ENCODE data around the gene CRLF2.
"Not testable (repeated sequence)": the region's sequence is repeated elsewhere in the genome, so short reads cannot be mapped to it uniquely, and the experiment has no call there.

CRLF2 gene, protein sequence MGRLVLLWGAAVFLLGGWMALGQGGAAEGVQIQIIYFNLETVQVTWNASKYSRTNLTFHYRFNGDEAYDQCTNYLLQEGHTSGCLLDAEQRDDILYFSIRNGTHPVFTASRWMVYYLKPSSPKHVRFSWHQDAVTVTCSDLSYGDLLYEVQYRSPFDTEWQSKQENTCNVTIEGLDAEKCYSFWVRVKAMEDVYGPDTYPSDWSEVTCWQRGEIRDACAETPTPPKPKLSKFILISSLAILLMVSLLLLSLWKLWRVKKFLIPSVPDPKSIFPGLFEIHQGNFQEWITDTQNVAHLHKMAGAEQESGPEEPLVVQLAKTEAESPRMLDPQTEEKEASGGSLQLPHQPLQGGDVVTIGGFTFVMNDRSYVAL

GRCh38 chrX:1212532-1212931, at the start of gene CRLF2:
TSS of gene CRLF2 (minus strand) at chrX:1212649. CDS start at chrX:1212634, 15 bp downstream.
- no peak for DNase-seq

DNA sequence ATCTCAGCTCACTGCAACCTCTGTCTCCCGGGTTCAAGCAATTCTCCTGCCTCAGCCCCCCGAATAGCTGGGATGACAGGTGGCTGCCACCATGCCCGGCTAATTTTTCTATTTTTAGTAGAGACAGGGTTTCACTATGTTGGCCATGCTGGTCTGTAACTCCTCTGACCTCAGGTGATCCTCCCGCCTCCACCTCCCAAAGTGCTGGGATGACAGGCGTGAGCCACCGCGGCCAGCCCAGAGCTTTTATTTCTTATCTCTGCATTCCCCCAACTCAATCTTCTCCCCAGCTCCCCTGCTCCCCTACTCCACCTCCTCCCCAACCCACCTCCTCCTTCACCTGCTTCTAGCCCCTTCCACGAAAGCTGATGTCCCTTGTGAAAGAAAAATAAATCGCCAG, 49.3 kb upstream of the CRLF2 start:
- not testable (repeated sequence) for DNase-seq

DNA sequence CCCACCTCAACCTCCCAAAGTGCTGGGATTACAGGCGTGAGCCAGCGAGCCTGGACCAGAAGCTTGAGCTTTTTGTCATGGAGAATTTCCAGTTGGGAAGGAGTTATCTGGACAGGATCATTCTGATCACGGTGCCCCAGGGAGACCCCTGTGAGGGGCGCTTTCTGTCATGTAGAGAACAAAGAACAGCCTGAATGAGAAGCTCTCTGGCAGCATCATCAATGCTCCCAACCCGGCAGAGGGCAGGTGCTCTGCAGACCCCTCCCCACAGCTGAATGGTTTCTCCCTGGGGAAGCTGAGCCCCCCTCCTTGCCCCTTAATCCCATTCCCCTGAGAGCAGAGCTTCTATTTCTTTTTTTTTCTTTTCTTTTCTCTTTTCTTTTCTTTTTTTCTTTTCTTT, 48.8 kb upstream of the CRLF2 start:
- no peak for DNase-seq

DNA sequence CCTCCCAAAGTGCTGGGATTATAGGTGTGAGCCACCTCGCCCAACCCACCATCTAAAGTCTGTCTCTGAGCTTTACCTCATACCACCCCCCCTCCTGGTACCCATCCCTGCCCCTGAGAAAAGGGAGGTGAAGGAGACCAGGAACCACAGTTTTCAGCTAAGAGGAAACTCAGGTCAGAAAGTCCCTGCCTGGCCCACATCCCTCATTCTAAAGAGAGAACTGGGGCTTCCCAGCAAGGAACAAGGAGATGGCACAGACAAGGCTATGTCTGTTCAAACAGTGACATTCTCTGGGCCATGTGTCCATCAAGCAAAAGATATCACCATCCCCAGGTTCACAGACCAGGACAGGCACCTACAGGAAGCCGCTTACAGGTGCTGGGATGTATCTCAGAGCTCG, 40.4 kb upstream of the CRLF2 start:
- DNase-seq: no peak

- peak; percentile 50 for DNase-seq
These were observed 36.8 kb upstream of the CRLF2 start for GRCh38 chrX:1249101-1249887.

DNA sequence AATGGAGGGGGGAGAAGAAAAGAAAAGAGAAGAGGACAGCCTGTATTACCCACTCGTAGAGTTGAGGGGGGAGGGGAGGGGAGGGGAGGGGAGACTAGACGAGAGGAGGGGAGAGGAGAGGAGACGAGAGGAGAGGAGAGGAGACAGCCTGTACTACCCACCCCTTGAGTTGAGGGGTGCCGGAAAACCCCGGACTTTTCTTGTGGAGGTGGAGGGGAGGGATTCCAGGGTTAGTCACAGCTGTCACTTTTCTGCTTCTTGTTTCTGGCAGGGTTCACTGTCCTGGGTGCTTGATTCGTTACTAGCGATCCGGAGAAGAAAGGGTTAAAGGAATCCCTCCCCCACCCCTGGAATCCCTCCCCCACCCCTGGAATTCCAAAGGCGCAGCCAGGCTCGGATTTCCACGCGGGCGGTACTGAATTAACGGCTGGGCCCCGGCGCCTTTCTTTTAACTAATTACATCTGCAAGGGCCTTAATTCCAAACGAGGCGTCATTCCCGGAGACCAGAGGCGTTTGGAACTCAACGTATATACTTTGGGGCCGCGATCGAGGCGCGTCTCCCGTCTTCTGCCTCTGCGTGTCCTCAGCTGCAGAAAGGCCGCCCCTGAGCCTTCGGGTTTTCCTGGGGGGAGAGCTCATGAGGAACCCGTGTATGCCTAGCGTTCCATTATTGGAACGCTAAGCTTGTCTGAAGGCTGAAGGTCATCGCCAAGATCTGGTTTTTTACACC, 36.0 kb upstream of the CRLF2 start:
- DNase-seq: peak; percentile 32

- peak; percentile 85 for DNase-seq
These were observed 34.4 kb upstream of the CRLF2 start for GRCh38 chrX:1246816-1247215.

DNA sequence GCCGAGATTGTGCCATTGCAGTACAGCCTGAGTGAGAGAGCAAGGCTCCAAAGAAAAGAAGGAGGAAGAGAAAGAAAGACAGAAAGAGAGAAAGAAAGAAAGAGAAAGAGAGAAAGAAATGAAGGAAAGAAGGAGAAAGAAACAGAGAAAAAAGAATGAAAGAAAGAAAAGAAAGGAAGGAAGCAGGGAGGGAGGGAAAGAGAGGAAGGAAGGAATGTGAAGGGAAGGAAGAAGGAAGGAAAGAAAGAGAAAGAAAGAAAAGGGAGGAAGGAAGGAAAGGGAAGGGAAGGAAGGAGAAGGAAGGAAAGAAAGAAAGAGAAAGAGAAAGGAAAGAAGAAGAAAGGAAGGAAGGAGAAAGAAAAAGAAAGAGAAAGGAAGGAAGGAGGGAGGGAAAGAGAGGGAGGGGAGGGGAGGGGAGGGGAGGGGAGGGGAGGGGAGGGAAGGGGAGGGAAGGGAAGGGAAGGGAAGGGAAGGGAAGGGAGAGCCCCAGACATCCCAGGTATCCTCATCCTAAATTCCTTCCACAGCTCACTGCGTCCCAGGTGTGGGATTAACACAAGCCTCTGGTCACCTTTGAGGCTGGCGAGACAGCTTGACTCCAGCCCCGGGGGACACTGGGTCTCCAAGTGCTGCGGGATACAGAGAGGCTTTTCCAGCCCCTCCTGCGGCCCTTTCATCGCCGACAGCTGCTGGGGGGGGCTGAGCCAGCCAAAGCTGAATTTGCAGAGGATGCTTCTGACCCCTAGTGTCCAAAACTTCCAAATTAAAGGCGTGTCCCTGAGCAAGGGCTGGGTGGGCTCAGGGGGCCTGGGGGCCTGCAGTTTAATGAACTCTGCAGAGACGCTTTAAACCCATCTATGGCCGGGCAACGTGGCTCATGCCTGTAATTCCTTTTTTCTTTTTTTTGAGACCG, 32.0 kb upstream of the CRLF2 start:
- no peak for DNase-seq

GRCh38 chrX:1242891-1243402, 30.5 kb upstream of the CRLF2 start:
- peak; percentile 33 for DNase-seq

- DNase-seq: not testable (repeated sequence)
These were observed 28.1 kb upstream of the CRLF2 start for GRCh38 chrX:1240551-1240950.

DNA sequence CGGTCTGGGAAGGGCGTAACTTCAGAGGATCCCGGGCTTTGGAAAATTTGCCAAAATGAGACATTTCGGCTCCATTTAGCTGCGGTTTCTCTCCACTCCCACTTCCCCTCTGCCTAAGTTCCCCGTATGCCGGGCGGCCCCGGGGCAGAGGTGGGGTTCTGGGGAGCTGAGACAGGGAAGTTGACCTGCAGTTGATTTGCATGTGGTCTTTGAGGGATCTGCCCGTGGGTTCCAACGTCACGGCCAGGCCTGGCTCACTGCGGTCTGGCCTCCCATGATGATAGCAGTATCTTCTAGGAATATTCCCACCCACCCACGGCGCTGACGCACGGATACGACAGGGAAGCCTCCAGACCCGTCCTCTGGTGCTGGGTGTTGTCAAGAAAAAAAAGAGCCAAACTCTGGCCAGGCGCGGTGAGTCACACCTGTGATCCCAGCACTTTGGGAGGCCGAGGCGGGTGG, 27.3 kb upstream of the CRLF2 start:
- peak; percentile 19 for DNase-seq

DNA sequence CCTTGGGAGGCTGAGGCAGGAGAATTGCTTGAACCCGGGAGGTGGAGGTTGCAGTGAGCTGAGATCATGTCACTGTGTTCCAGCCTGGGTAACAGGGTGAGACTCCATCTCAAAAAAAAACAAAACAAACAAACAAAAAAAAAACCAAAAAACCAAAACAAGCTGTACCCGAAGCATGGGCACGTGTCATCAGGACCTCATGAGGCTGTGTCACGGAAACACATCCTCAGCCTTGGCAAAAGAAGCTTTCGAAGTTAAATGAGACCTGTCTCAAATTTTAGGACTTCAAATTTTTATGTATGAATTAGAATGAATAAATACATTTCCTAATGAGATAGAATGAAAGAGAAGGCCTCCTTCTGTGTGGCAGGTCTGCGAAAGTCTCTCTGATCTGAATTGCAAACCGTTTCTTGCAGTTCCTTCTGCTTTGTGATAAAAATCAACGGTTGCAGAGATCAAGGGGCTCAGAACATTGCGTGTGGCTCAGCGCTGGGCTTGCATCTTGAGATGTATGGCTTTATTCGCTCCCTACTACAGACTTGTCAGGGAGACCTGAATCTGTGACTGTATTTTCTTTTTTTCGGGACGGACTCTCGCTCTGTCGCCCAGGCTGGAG, 19.5 kb upstream of the CRLF2 start:
- DNase-seq: no peak

- DNase-seq: not testable (repeated sequence)
These were observed 15.7 kb upstream of the CRLF2 start for GRCh38 chrX:1228101-1228500.

GRCh38 chrX:1226249-1226648, 13.8 kb upstream of the CRLF2 start:
- DNase-seq: no peak

DNA sequence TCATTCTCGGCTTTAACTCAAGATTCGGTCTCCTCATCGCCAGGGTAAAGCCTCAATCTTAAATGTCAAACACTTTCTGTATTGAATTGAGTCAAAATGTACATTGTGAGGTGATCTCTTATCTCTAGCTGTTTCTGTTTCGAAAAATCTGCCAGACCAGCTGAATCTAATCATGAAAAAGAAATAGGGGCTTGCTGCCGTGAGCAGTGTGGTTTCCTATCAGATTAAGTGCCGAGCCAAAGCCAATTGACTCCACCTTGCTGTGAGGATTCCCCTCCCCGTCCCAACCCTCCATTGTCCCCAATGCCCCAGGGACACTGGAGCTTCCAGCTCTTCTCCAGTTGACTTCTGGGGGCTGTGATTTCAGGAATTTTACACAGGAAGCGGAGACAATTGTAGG, 12.5 kb upstream of the CRLF2 start:
- DNase-seq: no peak

GRCh38 chrX:1223242-1223600, 10.8 kb upstream of the CRLF2 start:
- DNase-seq: no peak

DNA sequence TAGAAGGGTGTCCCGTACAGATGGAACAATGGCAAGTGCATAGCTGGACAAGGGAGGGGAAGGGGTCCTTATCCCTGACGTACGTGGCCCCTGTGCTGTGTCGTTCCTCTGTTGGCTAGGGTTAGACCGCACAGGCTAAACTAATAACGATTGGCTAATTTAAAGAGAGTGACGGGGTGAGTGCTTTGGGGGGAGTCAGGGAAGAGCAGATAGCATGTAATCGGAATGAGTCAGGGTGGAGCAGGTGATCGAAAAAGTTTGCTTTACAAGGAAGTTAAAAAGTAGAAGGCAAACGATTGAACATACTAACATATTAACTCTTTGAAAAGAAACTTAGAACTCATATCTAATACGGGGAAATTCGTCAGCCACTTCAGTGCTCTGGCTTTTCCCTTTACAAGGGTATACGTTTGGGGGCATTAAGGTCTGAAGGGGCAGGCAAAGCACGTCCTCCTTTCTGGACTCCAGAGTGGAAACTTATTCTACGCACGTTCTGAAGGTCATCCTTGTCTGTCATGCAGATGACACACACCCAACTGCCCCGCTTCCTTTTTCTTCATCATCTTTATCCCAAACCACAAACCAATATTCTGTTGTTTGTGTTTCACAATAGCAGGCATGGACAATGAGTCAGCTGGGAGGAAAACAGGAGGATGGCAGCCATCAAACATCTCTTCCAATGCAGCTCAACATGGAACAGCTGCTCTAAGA, 10.2 kb upstream of the CRLF2 start:
- DNase-seq: no peak

DNA sequence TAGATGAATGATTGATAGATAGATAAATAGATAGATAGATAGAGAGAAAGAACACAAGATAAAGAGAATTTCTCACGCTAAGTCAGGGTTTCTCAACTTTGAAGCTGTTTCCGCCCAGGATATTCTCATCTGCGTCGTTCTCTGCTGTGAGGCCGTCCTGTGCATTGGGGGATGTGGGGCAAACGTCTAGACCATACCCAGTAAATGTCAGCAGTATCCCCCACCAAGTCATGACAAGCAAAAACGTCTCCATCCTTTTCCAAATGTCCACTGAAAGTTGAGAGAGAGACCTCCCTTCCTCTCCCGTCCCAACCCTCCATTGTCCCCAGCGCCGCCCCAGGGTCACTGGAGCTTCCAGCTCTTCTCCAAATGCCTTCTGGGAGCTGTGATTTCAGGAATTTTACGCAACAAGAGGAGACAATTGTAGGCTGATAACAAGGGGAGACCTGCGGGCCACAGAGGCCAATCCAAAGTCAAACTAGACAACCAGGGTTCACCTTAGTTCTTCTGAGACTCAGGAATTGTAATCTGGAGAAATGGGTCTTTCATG, 8.9 kb upstream of the CRLF2 start:
- no peak for DNase-seq

GRCh38 chrX:1218286-1218685, 5.8 kb upstream of the CRLF2 start:
- DNase-seq: no peak

DNA sequence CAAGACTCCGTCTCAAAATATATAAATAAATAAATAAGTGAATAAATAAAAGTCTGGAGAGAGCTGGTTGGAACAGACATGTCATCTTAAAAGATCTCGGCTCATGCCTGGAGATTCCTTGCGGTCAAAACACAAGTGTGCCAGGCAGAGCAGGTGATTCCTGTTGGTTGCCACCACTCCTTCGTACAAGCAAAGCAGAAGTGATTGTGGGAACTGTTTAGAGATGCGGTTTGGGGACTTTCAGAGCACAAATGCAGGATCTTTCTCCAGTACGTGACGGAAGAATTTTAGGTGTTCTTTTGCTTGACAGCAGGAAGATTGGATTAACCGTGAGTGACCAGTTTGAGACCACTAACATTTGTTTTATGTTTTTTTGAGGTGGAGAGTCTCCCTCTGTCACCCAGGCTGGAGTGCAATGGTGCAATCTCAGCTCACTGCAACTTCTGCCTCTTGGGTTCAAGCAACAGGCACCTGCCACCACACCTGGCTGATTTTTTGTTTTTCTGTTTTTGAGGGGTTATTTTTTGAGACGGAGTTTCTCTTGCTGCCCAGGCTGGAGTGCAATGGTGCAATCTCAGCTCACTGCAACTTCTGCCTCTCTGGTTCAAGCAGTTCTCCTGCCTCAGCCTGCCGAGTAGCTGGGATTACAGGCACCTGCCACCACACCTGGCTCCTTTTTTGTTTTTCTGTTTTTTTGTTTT, 2.8 kb upstream of the CRLF2 start:
- no peak for DNase-seq
